ENCODE results near the gene ATG7.

DNA sequence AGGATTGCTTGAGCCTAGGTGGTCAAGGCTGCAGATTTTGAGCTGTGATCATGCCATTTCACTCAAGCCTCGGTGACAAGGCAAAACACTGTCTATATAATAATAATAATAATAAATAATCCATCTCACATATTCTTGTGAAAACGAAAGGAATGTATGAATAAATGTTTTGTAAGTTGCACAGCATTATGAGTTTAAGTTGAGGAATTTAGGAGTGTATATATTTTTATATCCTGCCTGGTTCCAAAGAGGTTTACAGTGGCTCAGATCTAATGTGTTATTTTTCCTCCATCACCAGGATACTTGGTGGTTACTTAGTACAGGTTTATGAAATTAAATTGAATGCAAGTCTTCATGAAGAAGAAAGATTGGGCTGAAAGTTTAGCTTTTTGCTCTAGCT lies 77.2 kb downstream of the ATG7 start:
- TF ChIP-seq, protein P1, sequence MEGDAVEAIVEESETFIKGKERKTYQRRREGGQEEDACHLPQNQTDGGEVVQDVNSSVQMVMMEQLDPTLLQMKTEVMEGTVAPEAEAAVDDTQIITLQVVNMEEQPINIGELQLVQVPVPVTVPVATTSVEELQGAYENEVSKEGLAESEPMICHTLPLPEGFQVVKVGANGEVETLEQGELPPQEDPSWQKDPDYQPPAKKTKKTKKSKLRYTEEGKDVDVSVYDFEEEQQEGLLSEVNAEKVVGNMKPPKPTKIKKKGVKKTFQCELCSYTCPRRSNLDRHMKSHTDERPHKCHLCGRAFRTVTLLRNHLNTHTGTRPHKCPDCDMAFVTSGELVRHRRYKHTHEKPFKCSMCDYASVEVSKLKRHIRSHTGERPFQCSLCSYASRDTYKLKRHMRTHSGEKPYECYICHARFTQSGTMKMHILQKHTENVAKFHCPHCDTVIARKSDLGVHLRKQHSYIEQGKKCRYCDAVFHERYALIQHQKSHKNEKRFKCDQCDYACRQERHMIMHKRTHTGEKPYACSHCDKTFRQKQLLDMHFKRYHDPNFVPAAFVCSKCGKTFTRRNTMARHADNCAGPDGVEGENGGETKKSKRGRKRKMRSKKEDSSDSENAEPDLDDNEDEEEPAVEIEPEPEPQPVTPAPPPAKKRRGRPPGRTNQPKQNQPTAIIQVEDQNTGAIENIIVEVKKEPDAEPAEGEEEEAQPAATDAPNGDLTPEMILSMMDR (IDR thresholded peaks at IDR 0.05): no peak
- no peak for TF ChIP-seq POLR2AphosphoS5 (IDR thresholded peaks at IDR 0.05; ENCODE audit: insufficient read depth in 1 of 2, low read depth in 1 of 2)

Data from vagina (tissue), 2 donors.